Endothelial cell of umbilical vein (primary cell): ENCODE measurements around the gene CLTB.

Source experiments
- CTCF ChIP-seq, 2 donors: IDR thresholded peaks; 1 replicate in 1 of 2; 2 replicates in 1 of 2; pipeline ENCODE4 v1.5.1; 2011; ENCODE audit warnings: low read length in 2 of 2, mild to moderate bottlenecking in 2 of 2, moderate library complexity in 2 of 2, control low read depth in 1 of 2, inconsistent platforms in 1 of 2, low read depth in 1 of 2; ENCODE audit not compliant: insufficient read depth in 1 of 2; ENCODE audit errors: extremely low read depth in 1 of 2
- EZH2 ChIP-seq: IDR thresholded peaks from 2 replicates; pipeline ENCODE4 v1.6.1; 2012; ENCODE audit warnings: borderline replicate concordance, low read depth, mild to moderate bottlenecking, moderate library complexity, low read length, inconsistent platforms; ENCODE audit not compliant: severe bottlenecking
- GATA2 ChIP-seq: IDR thresholded peaks from 2 replicates; pipeline ENCODE4 v1.7.0; 2011; ENCODE audit warnings: low read depth, mild to moderate bottlenecking, moderate library complexity, mixed read lengths, low read length; ENCODE audit not compliant: insufficient read length, insufficient read depth
- JUN ChIP-seq: IDR thresholded peaks from 2 replicates; pipeline ENCODE4 v1.6.1; 2011; ENCODE audit warnings: borderline replicate concordance, low read depth; ENCODE audit not compliant: insufficient read length, insufficient read depth
- MYC ChIP-seq: IDR thresholded peaks from one replicate; pipeline ENCODE4 v1.6.1; 2011; ENCODE audit warnings: mild to moderate bottlenecking, low read depth, low read length
- POLR2A ChIP-seq: IDR thresholded peaks from 2 replicates; pipeline ENCODE4 v1.6.1; 2012; ENCODE audit warnings: low read depth, mild to moderate bottlenecking, control low read depth, low read length
- POLR2AphosphoS5 ChIP-seq: IDR thresholded peaks from 2 replicates; pipeline ENCODE4 v1.6.1; 2012; ENCODE audit warnings: low read depth, mild to moderate bottlenecking, control low read depth, low read length, moderate library complexity; ENCODE audit not compliant: insufficient read depth

DNA sequence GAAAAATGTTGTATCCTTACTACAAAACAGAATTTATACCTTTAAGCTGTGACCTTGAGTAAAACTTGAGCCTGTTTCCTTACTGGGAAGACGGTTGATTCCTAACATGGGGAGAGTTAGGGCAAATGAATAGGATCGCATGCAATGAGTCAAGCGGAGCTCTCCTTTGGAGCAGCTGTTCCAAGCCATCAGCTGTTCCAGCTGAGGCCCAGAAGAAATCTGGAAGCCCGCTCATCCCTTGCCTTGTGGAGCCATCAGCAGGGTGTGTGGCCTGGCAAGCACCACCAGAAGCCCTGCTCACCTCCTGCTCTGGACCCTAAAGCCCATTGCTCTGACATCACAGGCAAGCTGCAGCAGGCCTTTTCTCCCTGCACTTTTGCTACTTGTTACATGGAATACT is 62.8 kb downstream of the CLTB start:
- TF ChIP-seq POLR2AphosphoS5 (no peak), CTCF (IDR thresholded peaks at IDR 0.05; ENCODE audit: extremely low read depth in 1 of 2, insufficient read depth in 1 of 2, low read depth in 1 of 2, low read length in 2 of 2) (no peak), EZH2 (no peak), MYC (no peak), JUN (no peak), POLR2A (no peak), GATA2 (no peak)
